GM10266 (cell line): ENCODE data around the gene RPGRIP1L.

Source experiments
- DNase-seq: peaks from one replicate; pipeline ENCODE4 v3.0.0; 2012; ENCODE audit errors: extremely low spot score
- TF ChIP-seq, protein P1 (sequence below): IDR thresholded peaks from 2 replicates; pipeline ENCODE4 v1.5.1; 2012; ENCODE audit warnings: mild to moderate bottlenecking, low read depth; ENCODE audit not compliant: control insufficient read depth, insufficient read depth; ENCODE audit errors: missing control alignments

The RPGRIP1L gene

DNA sequence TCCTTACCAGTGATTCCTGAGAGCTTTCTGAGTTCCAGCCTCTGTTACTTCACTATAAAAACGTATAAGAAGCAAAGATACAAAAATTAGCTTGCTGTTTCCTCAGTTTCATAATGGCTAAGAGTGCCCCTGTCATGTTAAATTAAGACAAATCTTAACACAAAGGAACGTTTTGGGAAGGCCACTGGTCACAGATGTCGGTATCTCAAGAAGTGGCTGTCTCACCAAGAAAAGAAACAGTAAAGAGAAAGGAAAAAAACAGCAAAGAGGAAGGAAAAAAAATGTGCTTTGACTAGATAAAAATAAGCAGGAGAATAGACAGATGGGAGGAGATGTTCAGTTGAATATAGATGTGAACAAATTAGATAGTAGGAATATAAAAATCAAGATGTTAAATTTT is 105.9 kb downstream of the RPGRIP1L start:
- no peak for DNase-seq
- TF ChIP-seq, protein P1, sequence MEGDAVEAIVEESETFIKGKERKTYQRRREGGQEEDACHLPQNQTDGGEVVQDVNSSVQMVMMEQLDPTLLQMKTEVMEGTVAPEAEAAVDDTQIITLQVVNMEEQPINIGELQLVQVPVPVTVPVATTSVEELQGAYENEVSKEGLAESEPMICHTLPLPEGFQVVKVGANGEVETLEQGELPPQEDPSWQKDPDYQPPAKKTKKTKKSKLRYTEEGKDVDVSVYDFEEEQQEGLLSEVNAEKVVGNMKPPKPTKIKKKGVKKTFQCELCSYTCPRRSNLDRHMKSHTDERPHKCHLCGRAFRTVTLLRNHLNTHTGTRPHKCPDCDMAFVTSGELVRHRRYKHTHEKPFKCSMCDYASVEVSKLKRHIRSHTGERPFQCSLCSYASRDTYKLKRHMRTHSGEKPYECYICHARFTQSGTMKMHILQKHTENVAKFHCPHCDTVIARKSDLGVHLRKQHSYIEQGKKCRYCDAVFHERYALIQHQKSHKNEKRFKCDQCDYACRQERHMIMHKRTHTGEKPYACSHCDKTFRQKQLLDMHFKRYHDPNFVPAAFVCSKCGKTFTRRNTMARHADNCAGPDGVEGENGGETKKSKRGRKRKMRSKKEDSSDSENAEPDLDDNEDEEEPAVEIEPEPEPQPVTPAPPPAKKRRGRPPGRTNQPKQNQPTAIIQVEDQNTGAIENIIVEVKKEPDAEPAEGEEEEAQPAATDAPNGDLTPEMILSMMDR: no peak

DNA sequence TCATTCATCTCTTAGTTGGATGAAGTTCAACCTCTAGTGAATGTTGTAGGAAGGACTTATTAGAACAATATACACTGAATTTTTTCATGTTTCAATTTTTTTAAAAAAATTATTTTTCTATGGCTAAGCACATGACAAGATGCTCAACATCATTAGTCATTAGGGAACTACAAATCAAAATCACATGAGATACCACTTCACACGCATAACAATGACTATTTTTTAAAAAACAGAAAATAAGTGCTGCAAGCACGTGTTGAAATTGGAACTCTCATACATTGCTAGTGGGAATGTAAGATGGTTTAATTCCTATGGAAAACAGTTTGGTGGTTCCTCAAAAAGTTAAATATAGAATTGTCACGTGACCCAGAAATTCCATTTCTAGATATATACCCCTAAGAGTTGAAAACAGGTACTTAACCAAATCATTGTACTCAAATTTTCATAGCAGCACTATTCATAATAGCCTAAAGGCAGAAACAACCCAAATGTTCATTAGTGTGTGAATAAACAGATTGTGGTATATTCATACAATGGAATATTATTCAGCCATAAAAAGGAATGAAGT is 115.5 kb downstream of the RPGRIP1L start:
- TF ChIP-seq, protein P1: no peak
- no peak for DNase-seq

DNA sequence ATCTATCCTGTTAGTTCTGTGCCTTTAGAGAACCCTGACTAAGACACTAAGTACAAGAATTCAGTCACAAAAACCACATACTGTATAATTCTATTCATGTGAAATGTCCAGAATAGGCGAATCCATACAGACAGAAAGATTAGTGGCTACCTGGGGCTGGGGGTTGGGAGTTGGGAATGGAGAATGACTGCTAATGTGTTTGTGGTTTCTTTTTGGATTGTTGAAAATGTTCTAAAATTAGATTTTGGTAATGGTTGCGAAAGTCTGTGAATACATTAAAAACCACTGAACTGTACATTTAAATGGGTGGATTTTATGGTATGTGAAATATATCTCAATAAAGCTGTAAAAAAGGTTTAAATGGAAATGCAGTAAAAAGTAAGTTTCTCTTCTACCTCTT is 120.3 kb downstream of the RPGRIP1L start:
- DNase-seq: no peak
- TF ChIP-seq, protein P1: no peak

DNA sequence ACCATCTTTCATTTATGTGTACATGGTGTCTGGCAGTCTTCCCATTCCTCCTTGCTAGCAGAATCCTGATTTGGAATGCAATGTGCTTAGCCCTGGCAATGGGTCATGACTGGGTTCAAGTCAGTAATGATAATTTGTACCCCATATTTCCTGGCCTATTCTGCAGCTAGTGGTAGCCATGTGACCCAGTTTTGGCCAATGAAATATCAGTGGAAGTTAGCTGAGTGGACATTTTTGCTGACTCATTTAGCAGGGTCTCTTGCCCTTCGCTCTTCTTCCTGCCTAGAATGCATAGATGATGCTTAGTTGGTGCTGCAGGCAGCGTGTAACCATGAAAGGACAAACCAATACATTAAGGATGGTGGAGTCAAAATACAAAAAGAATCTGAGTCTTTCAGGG is 121.9 kb downstream of the RPGRIP1L start:
- DNase-seq: no peak
- TF ChIP-seq, protein P1: no peak

DNA sequence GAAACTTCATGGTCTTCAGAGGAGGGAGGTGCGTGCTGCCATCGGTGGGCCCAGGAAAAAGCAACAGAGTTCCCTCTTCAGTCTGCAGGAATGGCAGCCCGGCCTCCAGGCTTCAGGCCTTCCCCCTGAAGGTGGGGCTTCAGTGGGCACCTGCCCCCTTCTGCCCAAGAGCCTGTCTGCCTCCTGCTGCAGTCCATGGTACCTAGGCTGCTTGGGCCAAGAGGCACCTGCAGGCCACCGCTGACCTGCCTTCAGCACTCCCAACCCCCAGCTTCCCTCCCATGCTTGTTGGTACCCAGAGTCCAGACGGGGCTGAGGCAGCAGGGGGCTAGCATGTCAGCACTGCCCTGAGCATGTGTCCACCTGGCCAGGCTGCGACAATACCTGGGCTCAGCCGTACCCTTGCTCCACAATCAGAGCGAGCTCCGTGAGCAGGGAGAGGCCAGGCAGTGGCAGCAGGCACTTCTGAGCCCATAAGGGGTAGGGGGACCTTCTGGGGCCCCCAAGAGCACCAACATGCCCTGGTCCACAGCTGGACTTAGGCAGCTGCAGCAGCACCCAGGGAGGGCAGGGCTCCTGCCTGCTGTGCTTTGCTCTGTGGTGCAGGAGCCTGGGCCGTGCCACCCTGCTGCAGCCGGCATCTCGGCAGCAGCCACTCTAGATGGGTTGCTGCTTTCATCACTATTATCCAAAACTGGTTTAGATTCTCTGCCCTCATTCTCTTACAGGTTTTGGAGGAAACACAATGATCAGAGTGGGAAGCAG is 123.4 kb downstream of the RPGRIP1L start:
- TF ChIP-seq, protein P1: no peak
- DNase-seq: no peak

DNA sequence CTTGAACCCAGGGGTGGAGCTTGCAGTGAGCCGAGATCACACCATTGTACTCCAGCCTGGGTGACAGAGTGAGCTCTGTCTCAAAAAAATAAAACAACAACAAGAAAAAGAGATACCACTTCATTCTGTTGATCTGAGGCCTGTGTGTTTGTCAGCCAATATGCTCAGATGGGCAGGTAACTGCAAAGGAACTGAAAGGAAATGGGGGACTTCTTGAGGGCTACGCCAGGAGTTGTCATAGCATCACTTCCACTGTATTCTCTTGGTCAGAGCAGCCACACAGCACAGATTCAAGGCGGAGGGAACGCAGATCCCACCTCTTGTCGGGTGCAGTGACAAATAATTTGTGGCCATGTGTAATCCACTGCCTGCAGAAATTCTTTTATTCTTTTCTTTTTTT is 126.8 kb downstream of the RPGRIP1L start:
- no peak for DNase-seq
- TF ChIP-seq, protein P1: no peak

DNA sequence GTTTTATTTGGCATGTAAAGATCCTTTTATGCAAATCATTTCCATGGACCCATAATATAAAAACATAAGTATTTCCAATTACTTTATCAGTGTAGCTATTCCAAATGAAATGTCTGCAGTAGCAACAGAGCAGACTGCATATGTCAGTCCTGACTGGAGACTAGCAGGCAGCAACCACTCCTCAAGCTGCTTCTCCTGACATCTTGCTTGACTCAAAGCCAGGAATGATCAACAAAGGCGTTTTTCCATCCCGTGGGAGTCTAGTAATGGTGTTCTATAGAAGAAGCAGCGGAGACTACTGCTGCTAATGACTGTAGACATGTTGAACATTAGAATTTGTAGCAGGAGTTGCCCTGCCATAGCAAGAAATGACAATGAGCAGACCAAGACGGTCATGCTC is 127.4 kb downstream of the RPGRIP1L start:
- TF ChIP-seq, protein P1: no peak
- DNase-seq: no peak
